Osteocyte (in vitro differentiated cells): ENCODE measurements around the gene DDC. TPM values are rescaled to one million over a fixed set of nuclear protein-coding genes. Genes with fewer than 3 reads are reported as not detected.

Experiments used
- DNase-seq: peaks from one replicate; pipeline ENCODE4 v3.0.0; 2021; ENCODE audit warnings: mixed read lengths; ENCODE audit not compliant: unreplicated experiment; ENCODE audit errors: extremely low spot score
- H3K27ac Mint-ChIP-seq: one replicate; pipeline ENCODE4 v1.8.0; 2021; ENCODE audit warnings: mild to moderate bottlenecking, mixed read lengths; ENCODE audit not compliant: unreplicated experiment
- H3K27me3 Mint-ChIP-seq: one replicate; pipeline ENCODE4 v1.8.0; 2021; ENCODE audit warnings: mixed read lengths; ENCODE audit not compliant: unreplicated experiment
- H3K36me3 Mint-ChIP-seq: one replicate; pipeline ENCODE4 v1.8.0; 2021; ENCODE audit warnings: mixed read lengths; ENCODE audit not compliant: unreplicated experiment
- H3K4me1 Mint-ChIP-seq: one replicate; pipeline ENCODE4 v1.8.0; 2021; ENCODE audit warnings: mixed read lengths; ENCODE audit not compliant: unreplicated experiment
- H3K4me3 Mint-ChIP-seq: one replicate; pipeline ENCODE4 v1.8.0; 2021; ENCODE audit warnings: mild to moderate bottlenecking, moderate library complexity, mixed read lengths; ENCODE audit not compliant: unreplicated experiment
- H3K9me3 Mint-ChIP-seq: one replicate; pipeline ENCODE4 v1.8.0; 2021; ENCODE audit warnings: mixed read lengths; ENCODE audit not compliant: unreplicated experiment
- total RNA-seq: library from RNA; stranded (reverse); gene quantifications from 2 replicates; pipeline ENCODE4 v1.2.1, GENCODE V29; 2021
- TF ChIP-seq, protein P1 (sequence below): fragments of 200-600 bp; sonication (generic); IDR thresholded peaks from 2 replicates; pipeline ENCODE4 v1.5.0; 2021; ENCODE audit warnings: antibody characterized with exemption, mild to moderate bottlenecking, moderate library complexity

DDC gene
- total RNA-seq, 1 donor from 2014 or later, result not detected

DNA sequence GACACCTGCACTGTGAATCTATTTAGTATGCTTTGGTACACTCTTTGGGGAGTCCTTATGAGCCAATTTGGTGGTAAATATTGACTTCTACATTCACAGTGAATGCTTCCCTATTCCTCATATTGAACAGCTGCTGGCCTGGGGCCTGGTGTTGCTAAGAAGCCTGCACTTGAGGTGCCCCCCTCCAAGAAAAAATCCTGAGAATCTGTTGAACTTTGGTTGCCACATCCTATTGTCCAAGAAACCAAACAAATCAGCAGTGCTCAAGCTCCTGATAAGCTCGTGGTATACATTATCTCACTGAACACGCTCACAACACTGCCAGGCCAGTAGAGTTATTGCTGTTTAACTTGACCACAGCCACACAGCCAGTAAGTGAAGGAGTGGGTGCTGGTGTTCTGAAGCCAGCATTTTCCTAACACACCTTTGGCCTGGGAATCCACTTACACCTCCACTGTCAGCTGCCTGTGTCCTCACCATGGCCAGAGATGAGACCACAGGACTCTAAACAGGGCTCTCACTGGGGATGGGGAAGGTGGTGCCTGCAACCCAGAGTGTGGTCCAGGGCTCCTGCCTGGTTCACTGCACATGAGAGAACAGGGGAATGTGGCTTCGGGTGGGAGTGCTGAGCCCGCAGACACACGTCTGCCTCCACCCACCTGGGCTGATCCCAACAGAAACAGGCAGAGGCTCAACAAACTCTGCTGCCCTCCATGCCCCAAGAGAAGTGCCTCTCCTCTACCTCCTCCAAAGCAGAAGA lies 6.7 kb downstream of the DDC start:
- H3K9me3 Mint-ChIP-seq, result no peaks in the 10 kb centered on the region
- no peak overlapping the region for H3K27ac Mint-ChIP-seq
- peak; percentile 65 for DNase-seq
- peaks cover 47% of the 10 kb centered on the region for H3K27me3 Mint-ChIP-seq
- no peak overlapping the region for H3K4me3 Mint-ChIP-seq
- TF ChIP-seq, protein P1, sequence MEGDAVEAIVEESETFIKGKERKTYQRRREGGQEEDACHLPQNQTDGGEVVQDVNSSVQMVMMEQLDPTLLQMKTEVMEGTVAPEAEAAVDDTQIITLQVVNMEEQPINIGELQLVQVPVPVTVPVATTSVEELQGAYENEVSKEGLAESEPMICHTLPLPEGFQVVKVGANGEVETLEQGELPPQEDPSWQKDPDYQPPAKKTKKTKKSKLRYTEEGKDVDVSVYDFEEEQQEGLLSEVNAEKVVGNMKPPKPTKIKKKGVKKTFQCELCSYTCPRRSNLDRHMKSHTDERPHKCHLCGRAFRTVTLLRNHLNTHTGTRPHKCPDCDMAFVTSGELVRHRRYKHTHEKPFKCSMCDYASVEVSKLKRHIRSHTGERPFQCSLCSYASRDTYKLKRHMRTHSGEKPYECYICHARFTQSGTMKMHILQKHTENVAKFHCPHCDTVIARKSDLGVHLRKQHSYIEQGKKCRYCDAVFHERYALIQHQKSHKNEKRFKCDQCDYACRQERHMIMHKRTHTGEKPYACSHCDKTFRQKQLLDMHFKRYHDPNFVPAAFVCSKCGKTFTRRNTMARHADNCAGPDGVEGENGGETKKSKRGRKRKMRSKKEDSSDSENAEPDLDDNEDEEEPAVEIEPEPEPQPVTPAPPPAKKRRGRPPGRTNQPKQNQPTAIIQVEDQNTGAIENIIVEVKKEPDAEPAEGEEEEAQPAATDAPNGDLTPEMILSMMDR, result no peak
- H3K4me1 Mint-ChIP-seq, result no peaks in the 10 kb centered on the region
- H3K36me3 Mint-ChIP-seq, result no peaks in the 10 kb centered on the region

DNA sequence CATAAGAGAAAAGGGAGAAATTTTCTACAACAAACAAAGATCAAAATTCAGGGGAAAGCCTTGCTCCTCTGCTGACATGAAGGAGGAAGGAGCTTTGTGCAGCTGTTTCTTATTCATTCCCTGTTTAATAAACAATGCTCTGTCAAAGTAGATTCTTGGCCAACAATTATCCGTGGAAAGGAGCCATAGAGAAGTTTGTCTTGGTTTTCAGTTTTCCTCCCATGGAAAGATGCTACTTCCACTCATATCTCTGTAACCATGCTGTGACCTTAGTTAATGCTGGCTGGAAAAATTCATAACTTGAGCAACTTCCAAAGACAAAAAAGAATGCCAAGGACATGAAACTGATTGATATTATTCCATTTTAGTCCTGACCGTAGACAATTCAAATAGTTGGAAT lies 8.1 kb downstream of the DDC start:
- H3K4me3 Mint-ChIP-seq, result no peak overlapping the region
- no peak for DNase-seq
- no peaks in the 10 kb centered on the region for H3K9me3 Mint-ChIP-seq
- peaks cover 47% of the 10 kb centered on the region for H3K27me3 Mint-ChIP-seq
- no peaks in the 10 kb centered on the region for H3K36me3 Mint-ChIP-seq
- H3K4me1 Mint-ChIP-seq, result no peaks in the 10 kb centered on the region
- H3K27ac Mint-ChIP-seq, result no peak overlapping the region
- TF ChIP-seq, protein P1, result no peak

- TF ChIP-seq, protein P1, result no peak
- Mint-ChIP-seq H3K9me3 (no peaks in the 10 kb centered on the region), H3K27ac (no peak overlapping the region), H3K4me1 (no peaks in the 10 kb centered on the region), H3K4me3 (no peak overlapping the region), H3K27me3 (peaks cover 48% of the 10 kb centered on the region), H3K36me3 (no peaks in the 10 kb centered on the region)
- DNase-seq, result no peak
Observed at GRCh38 chr7:50556247-50556991, 8.8 kb downstream of the DDC start.

DNA sequence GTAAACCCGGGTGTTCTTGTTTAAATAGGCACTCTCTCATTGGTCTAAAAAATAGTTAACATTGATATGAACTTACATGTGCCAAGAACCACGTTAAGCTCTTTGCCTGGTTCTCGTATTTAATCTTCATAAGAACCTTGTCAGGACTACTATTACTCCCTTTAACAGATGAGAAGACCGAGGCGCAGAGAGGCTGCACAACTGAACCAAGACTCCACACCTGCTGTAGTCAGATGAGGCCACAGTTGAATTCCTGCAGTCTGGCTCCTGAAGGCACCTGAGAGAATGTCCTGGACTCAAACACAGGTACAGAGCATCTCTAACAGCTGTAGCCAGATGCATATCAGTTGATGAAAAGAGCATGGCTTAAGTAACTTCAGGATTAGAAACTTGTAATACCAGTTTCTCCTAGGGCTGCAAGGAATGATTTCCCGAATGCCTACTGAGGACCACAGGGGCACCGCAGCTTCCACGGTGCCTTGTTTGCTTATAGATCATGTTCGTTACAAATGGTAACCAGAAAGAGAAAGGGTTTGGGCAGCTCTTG lies 9.5 kb downstream of the DDC start:
- Mint-ChIP-seq H3K27me3 (peaks cover 50% of the 10 kb centered on the region), H3K4me3 (no peak overlapping the region), H3K36me3 (no peaks in the 10 kb centered on the region), H3K9me3 (no peaks in the 10 kb centered on the region), H3K27ac (no peak overlapping the region), H3K4me1 (no peaks in the 10 kb centered on the region)
- DNase-seq, result peak; percentile 59
- TF ChIP-seq, protein P1, result no peak
